ENCODE measurements around the gene CDKAL1.

GRCh38 chr6:20706238-20706938 lies 172.1 kb downstream of the CDKAL1 start:
- no peak for TF ChIP-seq CTCF (IDR thresholded peaks at IDR 0.05; ENCODE audit: extremely low read depth in 1 of 2, insufficient read depth in 1 of 2, low read depth in 1 of 2, low read length in 2 of 2)
- TF ChIP-seq, protein P1, sequence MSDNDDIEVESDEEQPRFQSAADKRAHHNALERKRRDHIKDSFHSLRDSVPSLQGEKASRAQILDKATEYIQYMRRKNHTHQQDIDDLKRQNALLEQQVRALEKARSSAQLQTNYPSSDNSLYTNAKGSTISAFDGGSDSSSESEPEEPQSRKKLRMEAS (IDR thresholded peaks at IDR 0.05; ENCODE audit: insufficient read depth, insufficient read length) = no peak
- TF ChIP-seq POLR2AphosphoS5 (IDR thresholded peaks at IDR 0.05; ENCODE audit: insufficient read depth, low read depth, low read length) = no peak
- TF ChIP-seq POLR2A (IDR thresholded peaks at IDR 0.05; ENCODE audit: low read depth, low read length) = no peak
